Brain microvascular endothelial cell (primary cell): ENCODE measurements around the gene KRTAP5-10.
"Not testable (repeated sequence)": the region's sequence is repeated elsewhere in the genome, so short reads cannot be mapped to it uniquely, and the experiment has no call there.

Experiments used
- DNase-seq: peaks from one replicate; pipeline ENCODE4 v3.0.0-alpha.2; 2020
- H3K27ac ChIP-seq: fragments of 250-450 bp; sonication (Bioruptor Pico); 2 replicates; pipeline ENCODE4 v1.5.1; 2020; ENCODE audit warnings: mild to moderate bottlenecking, moderate library complexity
- H3K27me3 ChIP-seq: fragments of 250-450 bp; sonication (Bioruptor Pico); replicated peaks from 2 replicates; pipeline ENCODE4 v1.5.1; 2020; ENCODE audit warnings: mild to moderate bottlenecking
- H3K36me3 ChIP-seq: fragments of 250-450 bp; sonication (Bioruptor Pico); replicated peaks from 2 replicates; pipeline ENCODE4 v1.5.1; 2020; ENCODE audit warnings: mild to moderate bottlenecking
- H3K4me3 ChIP-seq: 2 replicates; pipeline ENCODE4 v1.5.1; 2011; ENCODE audit warnings: low read depth, mild to moderate bottlenecking, control low read depth, low read length, moderate library complexity
- CTCF ChIP-seq: IDR thresholded peaks from 2 replicates; pipeline ENCODE4 v1.5.1; 2011; ENCODE audit warnings: low read depth, mild to moderate bottlenecking, moderate library complexity, low read length, control low read depth, inconsistent platforms; ENCODE audit errors: missing control alignments
- in situ Hi-C: cut with HindIII; loops from 2 replicates; pipeline ENCODE4 v1.10.0; 2017; ENCODE audit warnings: low sequenced_read_pairs, low pct_ligation_motif_present

KRTAP5-10 gene

GRCh38 chr11:71527576-71528210 lies 37.7 kb upstream of the KRTAP5-10 start:
- no peak for TF ChIP-seq CTCF
- H3K36me3 ChIP-seq, result no peaks in the 10 kb centered on the region
- in situ Hi-C loops, result no loop called here
- H3K27ac ChIP-seq, result no peak overlapping the region
- DNase-seq, result no peak
- H3K4me3 ChIP-seq, result no peak overlapping the region
- H3K27me3 ChIP-seq, result no peaks in the 10 kb centered on the region

GRCh38 chr11:71530602-71531001 lies 34.8 kb upstream of the KRTAP5-10 start:
- in situ Hi-C loops, result no loop called here
- no peak for TF ChIP-seq CTCF

GRCh38 chr11:71532036-71532610 lies 33.2 kb upstream of the KRTAP5-10 start:
- H3K4me3 ChIP-seq, result no peak overlapping the region
- DNase-seq, result no peak

More at GRCh38 chr11:71530602-71531001, 34.8 kb upstream of the KRTAP5-10 start:
- H3K27ac ChIP-seq, result no peak overlapping the region
- no peak overlapping the region for H3K4me3 ChIP-seq
- DNase-seq, result no peak
- no peaks in the 10 kb centered on the region for H3K36me3 ChIP-seq
- H3K27me3 ChIP-seq, result no peaks in the 10 kb centered on the region

GRCh38 chr11:71534711-71535608 lies 30.4 kb upstream of the KRTAP5-10 start:
- H3K27ac ChIP-seq, DNase-seq, in situ Hi-C loops, H3K36me3 ChIP-seq, H3K4me3 ChIP-seq, H3K27me3 ChIP-seq: not testable (repeated sequence)

More at GRCh38 chr11:71532036-71532610, 33.2 kb upstream of the KRTAP5-10 start:
- in situ Hi-C loops, result no loop called here
- no peaks in the 10 kb centered on the region for H3K27me3 ChIP-seq
- H3K36me3 ChIP-seq, result no peaks in the 10 kb centered on the region
- TF ChIP-seq CTCF, result no peak
- no peak overlapping the region for H3K27ac ChIP-seq

GRCh38 chr11:71535825-71536224 lies 29.5 kb upstream of the KRTAP5-10 start:
- no peak for TF ChIP-seq CTCF
- in situ Hi-C loops, result no loop called here

GRCh38 chr11:71537537-71537936 lies 27.8 kb upstream of the KRTAP5-10 start:
- Histone ChIP-seq H3K27ac (no peak overlapping the region), H3K27me3 (no peaks in the 10 kb centered on the region), H3K4me3 (no peak overlapping the region), H3K36me3 (no peaks in the 10 kb centered on the region)
- TF ChIP-seq CTCF, result no peak
- DNase-seq, result no peak
- in situ Hi-C loops, result no loop called here

More at GRCh38 chr11:71535825-71536224, 29.5 kb upstream of the KRTAP5-10 start:
- Histone ChIP-seq H3K27me3 (no peaks in the 10 kb centered on the region), H3K4me3 (no peak overlapping the region), H3K36me3 (no peaks in the 10 kb centered on the region), H3K27ac (no peak overlapping the region)
- no peak for DNase-seq

- in situ Hi-C loops, H3K27me3 ChIP-seq, DNase-seq, H3K4me3 ChIP-seq, H3K27ac ChIP-seq, H3K36me3 ChIP-seq: not testable (repeated sequence)
These were observed 27.2 kb upstream of the KRTAP5-10 start, which contains the start of gene KRTAP5-8 for GRCh38 chr11:71537977-71538665. TSS of gene KRTAP5-8 (plus strand) at chr11:71538025. CDS start at chr11:71538056, 31 bp downstream.
